Ectodermal cell (in vitro differentiated cells): ENCODE data around the gene TTC39C.

Experiments used
- H3K27ac ChIP-seq: 2 replicates; pipeline ENCODE4 v1.7.0; 2013; ENCODE audit warnings: mild to moderate bottlenecking, low read depth, low read length; ENCODE audit not compliant: insufficient read depth, poor library complexity, severe bottlenecking
- H3K27me3 ChIP-seq: 2 replicates; pipeline ENCODE4 v1.7.0; 2013; ENCODE audit warnings: mild to moderate bottlenecking, low read length; ENCODE audit not compliant: insufficient read depth, control insufficient read depth, poor library complexity, severe bottlenecking
- H3K36me3 ChIP-seq: one replicate; pipeline ENCODE4 v1.7.0; 2013; ENCODE audit warnings: low read length; ENCODE audit not compliant: control insufficient read depth, insufficient read depth
- H3K4me1 ChIP-seq: one replicate; pipeline ENCODE4 v1.7.0; 2013; ENCODE audit warnings: low read length; ENCODE audit not compliant: control insufficient read depth, insufficient read depth
- H3K4me3 ChIP-seq: 2 replicates; pipeline ENCODE4 v1.7.0; 2013; ENCODE audit warnings: low read depth, low read length, control low read depth; ENCODE audit not compliant: insufficient read depth
- H3K9me3 ChIP-seq: 2 replicates; pipeline ENCODE4 v1.7.0; 2013; ENCODE audit warnings: mild to moderate bottlenecking, low read length, moderate library complexity; ENCODE audit not compliant: control insufficient read depth
- WGBS, 2 experiments: methylation state at CpG; one replicate each; pipeline ENCODE4 v1.1.7; 2013; ENCODE audit warnings: missing lambda C conversion rate in 2 of 2; 5-methylcytosine and 5-hydroxymethylcytosine counted together

Gene TTC39C

DNA sequence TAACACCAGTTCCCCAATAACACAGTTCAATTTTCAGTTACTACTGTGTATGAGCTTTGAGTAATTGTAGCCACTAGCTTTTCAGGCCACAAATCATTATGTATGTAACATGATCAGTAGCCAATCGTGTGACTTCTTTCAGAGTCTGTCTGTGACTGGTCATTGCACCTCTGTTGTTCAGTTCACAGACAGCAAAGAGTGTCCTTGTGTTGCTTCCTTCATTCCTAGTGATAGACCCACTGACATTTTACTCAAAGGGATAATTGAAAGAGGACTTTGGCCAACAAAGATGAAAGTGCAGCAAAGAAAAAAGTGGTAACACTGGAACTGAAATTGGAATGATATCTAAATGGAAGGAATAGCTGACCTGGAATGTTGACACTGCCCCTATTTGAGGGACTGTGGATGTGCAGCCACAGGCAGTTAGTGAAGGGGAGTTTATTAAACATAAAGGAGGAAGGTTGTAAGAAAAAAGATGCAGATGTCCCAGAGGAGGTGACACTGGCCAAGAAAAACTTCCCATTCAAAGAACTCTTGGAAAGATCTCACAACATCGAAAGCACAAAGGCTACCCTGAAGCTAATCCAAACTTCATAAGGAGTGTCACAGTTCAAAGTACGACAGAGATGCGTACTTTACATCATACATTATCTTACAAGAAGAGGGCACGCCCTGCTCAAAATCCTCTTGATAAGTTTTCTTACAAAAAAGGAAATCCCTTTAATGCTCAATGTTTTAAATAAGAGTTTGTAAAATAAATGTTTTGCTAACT, 19.3 kb downstream of the TTC39C start:
- no peaks in the 10 kb centered on the region for H3K4me1 ChIP-seq
- H3K27me3 ChIP-seq: no peaks in the 10 kb centered on the region
- no peaks in the 10 kb centered on the region for H3K36me3 ChIP-seq
- no peak overlapping the region for H3K27ac ChIP-seq
- no peaks in the 10 kb centered on the region for H3K9me3 ChIP-seq
- 91% methylated on average over 4 to 5 of the region's 5 CpGs for WGBS, 2 experiments
- H3K4me3 ChIP-seq: no peak overlapping the region

- Histone ChIP-seq H3K9me3 (no peaks in the 10 kb centered on the region), H3K4me1 (no peaks in the 10 kb centered on the region)
- WGBS, 2 experiments: 95 to 97% methylated on average over 3 of the region's 4 CpGs
These were observed 20.8 kb downstream of the TTC39C start for GRCh38 chr18:24035316-24035715.

GRCh38 chr18:24039671-24040070, 25.1 kb downstream of the TTC39C start:
- Histone ChIP-seq H3K9me3 (no peaks in the 10 kb centered on the region), H3K36me3 (no peaks in the 10 kb centered on the region), H3K27ac (no peak overlapping the region), H3K27me3 (no peaks in the 10 kb centered on the region), H3K4me1 (no peaks in the 10 kb centered on the region), H3K4me3 (no peak overlapping the region)
- WGBS, 2 experiments: 92 to 94% methylated on average over 3 of the region's 3 CpGs

More at GRCh38 chr18:24035316-24035715, 20.8 kb downstream of the TTC39C start:
- Histone ChIP-seq H3K4me3 (no peak overlapping the region), H3K27ac (no peak overlapping the region), H3K27me3 (no peaks in the 10 kb centered on the region), H3K36me3 (no peaks in the 10 kb centered on the region)

GRCh38 chr18:24041691-24042090, 27.1 kb downstream of the TTC39C start:
- Histone ChIP-seq H3K27ac (no peak overlapping the region), H3K27me3 (no peaks in the 10 kb centered on the region), H3K36me3 (no peaks in the 10 kb centered on the region), H3K4me3 (no peak overlapping the region), H3K9me3 (no peaks in the 10 kb centered on the region), H3K4me1 (no peaks in the 10 kb centered on the region)
- 91 to 96% methylated on average over 2 to 3 of the region's 4 CpGs for WGBS, 2 experiments

GRCh38 chr18:24043403-24043802, 28.8 kb downstream of the TTC39C start:
- H3K4me3 ChIP-seq: no peak overlapping the region
- H3K27me3 ChIP-seq: no peaks in the 10 kb centered on the region
- H3K36me3 ChIP-seq: no peaks in the 10 kb centered on the region
- no peak overlapping the region for H3K27ac ChIP-seq
- WGBS, 2 experiments: 92 to 93% methylated on average over 6 of the region's 6 CpGs
- no peaks in the 10 kb centered on the region for H3K9me3 ChIP-seq
- H3K4me1 ChIP-seq: no peaks in the 10 kb centered on the region

DNA sequence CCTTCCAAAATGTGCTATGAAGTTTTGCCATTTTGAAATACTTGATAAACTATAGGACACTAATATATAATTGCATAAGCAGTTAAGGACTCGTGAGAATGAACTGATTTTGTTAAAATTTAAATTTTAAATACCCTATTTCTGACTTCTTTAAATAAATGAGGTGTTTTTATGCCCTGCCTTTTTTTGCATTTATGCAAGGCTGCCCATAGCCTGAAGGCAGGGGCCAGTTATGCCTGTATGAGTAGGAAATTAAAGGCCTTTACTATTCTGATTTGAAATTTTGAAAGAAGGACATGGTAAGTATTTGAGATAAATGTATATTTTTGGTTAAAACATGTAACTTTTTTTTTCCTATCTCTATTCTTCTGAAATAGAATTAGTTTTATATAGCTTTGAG, 33.7 kb downstream of the TTC39C start:
- no peaks in the 10 kb centered on the region for H3K4me1 ChIP-seq
- no peak overlapping the region for H3K4me3 ChIP-seq
- H3K9me3 ChIP-seq: no peaks in the 10 kb centered on the region
- no peaks in the 10 kb centered on the region for H3K36me3 ChIP-seq
- H3K27ac ChIP-seq: no peak overlapping the region
- no CpG with 5 or more reads among the region's 1 CpG for WGBS, 2 experiments
- H3K27me3 ChIP-seq: no peaks in the 10 kb centered on the region

DNA sequence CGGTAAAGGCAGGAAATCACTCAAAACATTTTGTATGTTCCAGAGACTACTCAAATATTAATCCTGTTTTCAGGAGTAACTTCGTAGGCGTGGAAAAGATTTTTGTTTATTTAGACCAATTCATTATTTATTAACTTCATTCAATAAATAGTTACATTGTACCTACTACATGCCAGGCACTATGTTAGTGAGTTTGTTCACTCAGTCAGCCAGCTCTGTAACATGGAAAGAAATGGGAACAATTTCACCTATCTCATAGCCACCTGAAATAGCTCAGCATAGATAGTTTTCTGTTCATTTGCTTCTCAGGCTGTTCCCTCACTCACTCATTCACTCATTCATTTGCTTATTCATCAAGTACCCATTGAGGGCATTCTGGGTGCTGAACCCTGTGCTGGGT, 34.6 kb downstream of the TTC39C start:
- no peaks in the 10 kb centered on the region for H3K27me3 ChIP-seq
- H3K4me1 ChIP-seq: no peaks in the 10 kb centered on the region
- WGBS, 2 experiments: 100% methylated on average over 2 of the region's 3 CpGs; no CpG with 5 or more reads in 1 of the 2 experiments
- H3K27ac ChIP-seq: no peak overlapping the region
- no peaks in the 10 kb centered on the region for H3K9me3 ChIP-seq
- H3K4me3 ChIP-seq: no peak overlapping the region
- H3K36me3 ChIP-seq: no peaks in the 10 kb centered on the region

DNA sequence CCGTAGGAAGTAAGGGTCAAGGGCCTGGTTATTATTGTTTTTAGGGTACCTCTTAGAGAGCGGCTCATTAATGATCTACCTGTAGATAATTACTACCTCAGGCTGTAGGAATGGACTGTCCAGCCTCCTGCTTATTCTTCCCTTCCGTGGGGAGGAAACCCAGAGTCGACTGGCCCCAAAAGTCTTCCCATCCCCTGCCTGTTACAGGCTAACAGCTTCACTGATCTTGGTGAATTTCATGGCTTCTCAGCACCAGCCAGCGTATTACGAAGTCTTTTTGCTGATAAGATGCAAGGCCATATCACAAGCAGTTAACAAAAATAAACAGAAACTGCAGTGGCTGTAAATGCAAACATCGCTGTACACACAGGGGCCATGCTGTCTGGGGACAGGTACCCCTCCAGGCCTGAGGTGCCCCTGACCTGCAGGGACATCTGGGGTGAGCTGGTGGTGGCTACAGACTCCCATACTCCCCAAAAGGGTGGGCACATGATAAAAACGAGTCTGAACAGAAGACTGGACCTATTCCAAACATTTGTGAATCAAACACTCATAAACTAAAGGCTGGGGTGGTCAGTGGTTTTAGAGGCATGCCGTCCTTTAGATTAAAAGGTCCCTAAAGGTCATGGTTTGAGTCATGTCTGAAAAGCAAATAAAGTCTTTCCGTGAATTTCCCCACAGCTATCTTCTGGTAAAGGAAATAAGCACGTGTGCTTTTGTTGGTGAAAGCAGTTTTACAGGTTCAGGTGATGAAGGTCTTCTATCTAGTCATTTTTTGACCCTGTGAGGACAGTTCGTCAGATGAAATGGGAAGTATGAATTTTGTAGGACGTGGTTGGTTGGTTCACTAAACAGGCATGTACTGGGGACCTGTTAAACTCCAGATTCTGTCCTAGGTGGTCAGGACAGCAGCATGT, 36.7 kb downstream of the TTC39C start:
- Histone ChIP-seq H3K9me3 (no peaks in the 10 kb centered on the region), H3K36me3 (no peaks in the 10 kb centered on the region), H3K4me3 (no peak overlapping the region), H3K4me1 (peaks cover 13% of the 10 kb centered on the region), H3K27me3 (no peaks in the 10 kb centered on the region), H3K27ac (no peak overlapping the region)
- WGBS, 2 experiments: 92% methylated on average over 13 of the region's 13 CpGs

- WGBS, 2 experiments: 93 to 99% methylated on average over 7 of the region's 7 CpGs
- peaks cover 13% of the 10 kb centered on the region for H3K4me1 ChIP-seq
- no peaks in the 10 kb centered on the region for H3K36me3 ChIP-seq
- no peaks in the 10 kb centered on the region for H3K9me3 ChIP-seq
- no peaks in the 10 kb centered on the region for H3K27me3 ChIP-seq
- no peak overlapping the region for H3K4me3 ChIP-seq
- H3K27ac ChIP-seq: no peak overlapping the region
These were observed 37.5 kb downstream of the TTC39C start for GRCh38 chr18:24052053-24052452.

- Histone ChIP-seq H3K4me3 (no peak overlapping the region), H3K9me3 (no peaks in the 10 kb centered on the region), H3K36me3 (no peaks in the 10 kb centered on the region), H3K4me1 (peaks cover 13% of the 10 kb centered on the region), H3K27me3 (no peaks in the 10 kb centered on the region), H3K27ac (no peak overlapping the region)
- WGBS, 2 experiments: 89 to 94% methylated on average over 4 of the region's 4 CpGs
These were observed 38.7 kb downstream of the TTC39C start for GRCh38 chr18:24053211-24053610.
